GM06990 (cell line): ENCODE data around the gene NAA60.

Experiments used
- DNase-seq: peaks from one replicate; pipeline ENCODE4 v3.0.0-alpha.2; 2011; ENCODE audit not compliant: insufficient read length; ENCODE audit errors: extremely low read depth
- H3K27me3 ChIP-seq: replicated peaks from 2 replicates; pipeline ENCODE4 v1.6.0; 2011; ENCODE audit warnings: low read length; ENCODE audit not compliant: control insufficient read depth, insufficient read depth
- H3K36me3 ChIP-seq: 2 replicates; pipeline ENCODE4 v1.5.1; 2011; ENCODE audit warnings: low read length; ENCODE audit not compliant: control insufficient read depth, insufficient read depth
- H3K4me3 ChIP-seq: replicated peaks from 2 replicates; pipeline ENCODE4 v1.5.1; 2011; ENCODE audit warnings: low read depth, mild to moderate bottlenecking, control low read depth, low read length
- CTCF ChIP-seq: IDR thresholded peaks from 2 replicates; pipeline ENCODE4 v1.5.1; 2011; ENCODE audit warnings: low read length, control low read depth, mild to moderate bottlenecking, inconsistent platforms; ENCODE audit not compliant: insufficient read depth, poor library complexity, severe bottlenecking

The NAA60 gene

GRCh38 chr16:3475604-3476375 lies 32.3 kb downstream of the NAA60 start:
- TF ChIP-seq CTCF: no peak
- Histone ChIP-seq H3K36me3 (peaks cover 8% of the 10 kb centered on the region), H3K27me3 (no peaks in the 10 kb centered on the region), H3K4me3 (no peak overlapping the region)
- no peak for DNase-seq

GRCh38 chr16:3476409-3476808 lies 32.9 kb downstream of the NAA60 start:
- Histone ChIP-seq H3K4me3 (no peak overlapping the region), H3K27me3 (no peaks in the 10 kb centered on the region), H3K36me3 (peaks cover 8% of the 10 kb centered on the region)
- no peak for DNase-seq
- TF ChIP-seq CTCF: no peak

- no peak for TF ChIP-seq CTCF
- no peak overlapping the region for H3K4me3 ChIP-seq
- peaks cover 14% of the 10 kb centered on the region for H3K36me3 ChIP-seq
These were observed 34.9 kb downstream of the NAA60 start for GRCh38 chr16:3478242-3478925.

GRCh38 chr16:3479654-3480216 lies 36.3 kb downstream of the NAA60 start:
- no peaks in the 10 kb centered on the region for H3K27me3 ChIP-seq
- H3K36me3 ChIP-seq: peaks cover 22% of the 10 kb centered on the region
- H3K4me3 ChIP-seq: no peak overlapping the region
- DNase-seq: no peak
- TF ChIP-seq CTCF: no peak

More at GRCh38 chr16:3478242-3478925, 34.9 kb downstream of the NAA60 start:
- no peak for DNase-seq
- H3K27me3 ChIP-seq: no peaks in the 10 kb centered on the region

GRCh38 chr16:3480901-3481695 lies 37.6 kb downstream of the NAA60 start:
- no peaks in the 10 kb centered on the region for H3K27me3 ChIP-seq
- no peak for TF ChIP-seq CTCF
- peaks cover 33% of the 10 kb centered on the region for H3K36me3 ChIP-seq
- no peak for DNase-seq
- H3K4me3 ChIP-seq: no peak overlapping the region
